GM06990 (cell line): ENCODE data around the gene POU2F2.

ENCODE experiments used
- DNase-seq: peaks from one replicate; pipeline ENCODE4 v3.0.0-alpha.2; 2011; ENCODE audit not compliant: insufficient read length; ENCODE audit errors: extremely low read depth
- H3K27me3 ChIP-seq: replicated peaks from 2 replicates; pipeline ENCODE4 v1.6.0; 2011; ENCODE audit warnings: low read length; ENCODE audit not compliant: control insufficient read depth, insufficient read depth
- H3K36me3 ChIP-seq: 2 replicates; pipeline ENCODE4 v1.5.1; 2011; ENCODE audit warnings: low read length; ENCODE audit not compliant: control insufficient read depth, insufficient read depth
- H3K4me3 ChIP-seq: replicated peaks from 2 replicates; pipeline ENCODE4 v1.5.1; 2011; ENCODE audit warnings: low read depth, mild to moderate bottlenecking, control low read depth, low read length
- CTCF ChIP-seq: IDR thresholded peaks from 2 replicates; pipeline ENCODE4 v1.5.1; 2011; ENCODE audit warnings: low read length, control low read depth, mild to moderate bottlenecking, inconsistent platforms; ENCODE audit not compliant: insufficient read depth, poor library complexity, severe bottlenecking

Gene POU2F2

GRCh38 chr19:42095142-42095813, 37.0 kb downstream of the POU2F2 start:
- TF ChIP-seq CTCF: no peak
- H3K27me3 ChIP-seq: no peaks in the 10 kb centered on the region
- DNase-seq: no peak
- H3K4me3 ChIP-seq: no peak overlapping the region
- H3K36me3 ChIP-seq: peaks cover 46% of the 10 kb centered on the region

DNA sequence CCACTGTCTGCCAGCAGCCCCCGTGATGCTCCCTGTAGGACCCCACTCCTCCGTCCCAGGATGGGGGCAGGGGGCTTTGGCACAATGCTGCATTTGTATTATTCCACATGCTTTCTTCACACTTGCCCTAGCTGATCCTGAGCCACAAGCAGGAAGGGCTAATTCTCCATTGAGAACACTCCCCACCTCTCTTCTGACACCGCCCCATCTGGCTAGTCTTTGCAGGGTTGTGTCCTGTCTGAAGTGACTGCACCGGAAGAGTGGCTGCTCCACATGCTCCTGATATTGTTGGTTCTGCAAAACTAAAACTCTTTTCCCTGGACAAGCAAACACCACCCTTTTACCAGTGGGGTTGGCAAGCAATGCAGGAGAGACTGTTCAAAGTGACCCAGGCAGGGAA, 38.3 kb downstream of the POU2F2 start:
- Histone ChIP-seq H3K27me3 (no peaks in the 10 kb centered on the region), H3K4me3 (no peak overlapping the region), H3K36me3 (peaks cover 40% of the 10 kb centered on the region)
- TF ChIP-seq CTCF: no peak
- no peak for DNase-seq

DNA sequence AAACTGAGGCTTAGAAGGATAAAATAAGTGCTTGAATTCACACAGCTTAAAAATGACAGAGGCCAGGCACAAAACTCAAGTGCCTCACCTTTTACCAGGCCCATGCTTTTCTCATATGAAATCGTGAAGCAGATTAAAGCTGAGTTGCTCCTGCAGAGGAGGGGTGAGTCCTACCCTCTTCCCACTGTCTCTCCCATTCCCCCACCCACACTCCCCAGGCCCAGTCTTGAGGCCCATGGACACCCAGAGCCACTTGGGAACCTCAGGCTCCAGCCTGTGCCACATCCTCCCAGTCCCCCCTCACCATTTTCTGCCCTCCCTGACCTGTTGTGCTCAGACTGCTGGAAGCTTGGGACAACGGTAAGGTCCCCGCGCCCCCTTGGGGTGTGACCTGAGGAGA, 38.7 kb downstream of the POU2F2 start:
- DNase-seq: no peak
- Histone ChIP-seq H3K36me3 (peaks cover 39% of the 10 kb centered on the region), H3K4me3 (no peak overlapping the region), H3K27me3 (no peaks in the 10 kb centered on the region)
- no peak for TF ChIP-seq CTCF

DNA sequence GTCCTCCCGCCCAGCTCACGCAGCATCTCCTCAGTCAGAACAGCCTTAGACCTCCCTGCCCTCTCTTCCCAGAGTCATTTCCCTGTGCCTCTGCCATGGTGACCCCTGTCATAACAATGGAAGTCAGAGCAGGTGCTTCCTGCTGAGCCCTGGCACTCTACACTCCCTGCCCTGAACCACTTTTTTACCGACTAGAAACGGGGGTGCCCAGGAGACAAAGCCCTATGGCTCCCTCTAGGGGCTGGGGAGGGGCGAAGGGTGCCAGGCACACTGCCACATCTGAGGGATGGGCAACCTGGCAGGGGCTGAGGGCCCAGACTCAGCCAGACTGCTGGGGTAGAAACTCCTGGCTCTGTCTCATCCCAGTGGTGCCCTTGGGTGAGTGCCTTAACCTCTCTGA, 39.9 kb downstream of the POU2F2 start:
- TF ChIP-seq CTCF: peak; percentile 68
- no peak overlapping the region for H3K4me3 ChIP-seq
- no peaks in the 10 kb centered on the region for H3K27me3 ChIP-seq
- no peak for DNase-seq
- peaks cover 34% of the 10 kb centered on the region for H3K36me3 ChIP-seq

DNA sequence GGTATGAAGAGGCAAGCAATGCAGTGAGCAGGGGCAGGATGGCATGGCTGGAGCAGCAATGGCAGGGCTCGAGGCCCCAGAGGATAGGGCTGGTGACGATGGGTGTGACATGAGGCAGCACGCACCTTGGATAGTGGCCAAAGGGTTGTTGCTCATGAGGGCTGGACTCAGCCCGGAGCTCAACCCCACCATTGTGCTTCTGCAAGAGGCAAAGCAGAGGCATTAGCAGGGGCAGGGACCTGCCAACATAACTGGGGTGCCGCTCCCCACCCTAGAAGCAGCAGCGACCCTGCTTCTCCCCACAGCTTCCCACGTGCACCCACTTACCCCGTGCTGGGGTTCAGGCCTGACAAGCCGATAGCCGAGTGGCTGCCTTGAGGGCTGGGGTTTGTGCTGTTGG, 40.5 kb downstream of the POU2F2 start:
- H3K4me3 ChIP-seq: no peak overlapping the region
- peaks cover 34% of the 10 kb centered on the region for H3K36me3 ChIP-seq
- TF ChIP-seq CTCF: no peak
- no peaks in the 10 kb centered on the region for H3K27me3 ChIP-seq
- DNase-seq: no peak

GRCh38 chr19:42091300-42091699, 40.9 kb downstream of the POU2F2 start:
- no peak for DNase-seq
- no peaks in the 10 kb centered on the region for H3K27me3 ChIP-seq
- H3K4me3 ChIP-seq: 0 out of 2 replicates have a peak overlapping the region, but pooled peaks have one; percentile 9
- TF ChIP-seq CTCF: no peak
- H3K36me3 ChIP-seq: peaks cover 32% of the 10 kb centered on the region
